IMR-90 (cell line): ENCODE results near the gene LTN1.

ENCODE experiments used
- BHLHE40 ChIP-seq: fragments of 150-350 bp; IDR thresholded peaks from 2 replicates; pipeline ENCODE4 v1.6.1; 2016; ENCODE audit warnings: mild to moderate bottlenecking, low read depth, low read length
- CEBPB ChIP-seq: IDR thresholded peaks from 2 replicates; pipeline ENCODE4 v1.6.1; 2012; ENCODE audit warnings: low read depth, low read length, improper control_type of control experiment
- CHD1 ChIP-seq: IDR thresholded peaks from 2 replicates; pipeline ENCODE4 v1.6.1; 2012; ENCODE audit warnings: low read depth, low read length, improper control_type of control experiment
- CTCF ChIP-seq: conservative IDR thresholded peaks from 2 replicates; pipeline ENCODE4 v1.5.1; 2012; ENCODE audit warnings: mild to moderate bottlenecking, low read depth, low read length, improper control_type of control experiment
- ELK1 ChIP-seq: fragments of 150-350 bp; IDR thresholded peaks from 2 replicates; pipeline ENCODE4 v1.6.1; 2016; ENCODE audit warnings: low read depth, mild to moderate bottlenecking, low read length, moderate library complexity, borderline replicate concordance
- FOS ChIP-seq: fragments of 150-350 bp; IDR thresholded peaks from 2 replicates; pipeline ENCODE4 v1.6.1; 2016; ENCODE audit warnings: low read depth, low read length
- MAFK ChIP-seq: IDR thresholded peaks from 2 replicates; pipeline ENCODE4 v1.6.1; 2012; ENCODE audit warnings: low read depth, low read length, improper control_type of control experiment
- MAZ ChIP-seq: IDR thresholded peaks from 2 replicates; pipeline ENCODE4 v1.6.1; 2012; ENCODE audit warnings: low read depth, mild to moderate bottlenecking, low read length, improper control_type of control experiment, moderate library complexity, borderline replicate concordance
- POLR2A ChIP-seq: IDR thresholded peaks from 2 replicates; pipeline ENCODE4 v1.6.1; 2012; ENCODE audit warnings: mild to moderate bottlenecking, low read depth, low read length
- RAD21 ChIP-seq: IDR thresholded peaks from 2 replicates; pipeline ENCODE4 v1.6.1; 2012; ENCODE audit warnings: low read length, improper control_type of control experiment
- RCOR1 ChIP-seq: IDR thresholded peaks from 2 replicates; pipeline ENCODE4 v1.6.1; 2012; ENCODE audit warnings: mild to moderate bottlenecking, low read length, improper control_type of control experiment; ENCODE audit not compliant: insufficient replicate concordance
- RFX5 ChIP-seq: IDR thresholded peaks from 2 replicates; pipeline ENCODE4 v1.8.0; 2012; ENCODE audit warnings: low read depth, mild to moderate bottlenecking, low read length, moderate library complexity
- TF ChIP-seq, protein P1 (sequence below): fragments of 150-350 bp; IDR thresholded peaks from 2 replicates; pipeline ENCODE4 v1.6.1; 2017; ENCODE audit warnings: mild to moderate bottlenecking, antibody characterized with exemption, low read length, low read depth

GRCh38 chr21:28884481-28884880, 108.2 kb downstream of the LTN1 start:
- no peak for TF ChIP-seq CTCF
- no peak for TF ChIP-seq CEBPB
- no peak for TF ChIP-seq RCOR1
- TF ChIP-seq BHLHE40 = no peak
- no peak for TF ChIP-seq MAZ
- no peak for TF ChIP-seq RFX5
- TF ChIP-seq POLR2A = no peak
- TF ChIP-seq, protein P1, sequence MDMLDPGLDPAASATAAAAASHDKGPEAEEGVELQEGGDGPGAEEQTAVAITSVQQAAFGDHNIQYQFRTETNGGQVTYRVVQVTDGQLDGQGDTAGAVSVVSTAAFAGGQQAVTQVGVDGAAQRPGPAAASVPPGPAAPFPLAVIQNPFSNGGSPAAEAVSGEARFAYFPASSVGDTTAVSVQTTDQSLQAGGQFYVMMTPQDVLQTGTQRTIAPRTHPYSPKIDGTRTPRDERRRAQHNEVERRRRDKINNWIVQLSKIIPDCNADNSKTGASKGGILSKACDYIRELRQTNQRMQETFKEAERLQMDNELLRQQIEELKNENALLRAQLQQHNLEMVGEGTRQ = no peak
- TF ChIP-seq CHD1 = no peak
- TF ChIP-seq RAD21 = no peak
- no peak for TF ChIP-seq MAFK
- TF ChIP-seq FOS = no peak
- TF ChIP-seq ELK1 = no peak
